ENCODE data around the gene SPATA9.

DNA sequence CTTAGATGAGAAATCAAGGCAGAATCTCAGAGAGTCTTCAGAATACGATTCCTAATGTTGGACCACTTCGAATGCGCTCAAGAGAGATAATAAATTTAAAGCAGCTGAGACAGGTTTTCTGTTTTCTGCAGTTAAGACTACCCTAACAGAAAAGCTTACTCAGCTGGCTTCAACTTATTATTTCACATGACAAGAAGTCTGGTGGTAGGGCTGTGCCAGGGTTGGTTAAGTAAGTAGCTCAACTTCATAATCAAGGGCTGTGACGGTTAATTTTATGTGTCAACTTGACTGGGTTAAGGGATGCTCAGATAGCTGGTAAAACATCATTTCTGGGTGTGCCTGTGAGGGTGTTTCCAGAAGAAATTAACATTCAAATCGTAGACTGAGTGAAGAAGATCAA lies 59.1 kb downstream of the SPATA9 start:
- TF ChIP-seq POLR2A (IDR thresholded peaks at IDR 0.05) (no peak), CTCF (IDR thresholded peaks at IDR 0.05 in 4 of 5, conservative IDR thresholded peaks at IDR 0.05 in 1 of 5) (no peak)
